ENCODE results near the gene MALT1.

The MALT1 gene

GRCh38 chr18:58802959-58803358 is 131.7 kb downstream of the MALT1 start:
- DNase-seq (ENCODE audit: insufficient read length), result no peak
- no peak for FAIRE-seq
- no peak for TF ChIP-seq TAF1 (IDR thresholded peaks at IDR 0.05; ENCODE audit: borderline replicate concordance, low read depth, low read length)

DNA sequence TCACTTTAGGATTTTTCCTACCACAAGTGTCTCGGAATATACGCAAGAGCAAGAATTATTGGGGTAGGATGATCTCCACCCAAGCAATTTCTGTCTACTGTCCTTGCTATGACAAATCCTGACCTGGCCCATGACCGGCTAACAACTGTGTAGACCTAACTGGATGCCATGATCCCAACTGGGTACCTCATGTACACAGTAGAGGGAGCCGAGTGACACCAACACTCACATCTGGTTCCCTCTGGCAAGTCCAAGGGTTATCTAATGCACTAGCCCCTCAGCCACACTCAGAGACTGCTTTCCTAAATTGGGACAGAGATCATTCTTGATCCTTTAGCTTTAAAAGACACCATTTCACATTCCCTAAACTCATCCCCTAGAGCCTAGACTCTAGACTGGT is 132.7 kb downstream of the MALT1 start:
- TF ChIP-seq POLR2AphosphoS5 (IDR thresholded peaks at IDR 0.05; ENCODE audit: low read depth, low read length), result no peak
- no peak for TF ChIP-seq TAF1 (IDR thresholded peaks at IDR 0.05; ENCODE audit: borderline replicate concordance, low read depth, low read length)
- TF ChIP-seq POLR2A (IDR thresholded peaks at IDR 0.05; ENCODE audit: low read depth, low read length), result no peak
- FAIRE-seq, result no peak
- DNase-seq (ENCODE audit: insufficient read length), result no peak

Data from GM12892 (cell line).